Gastrocnemius medialis (tissue), 4 donors: ENCODE measurements around the gene HECTD4.

Experiments used
- POLR2A ChIP-seq, 2 donors: fragments of 450-650 bp; IDR thresholded peaks; one replicate each; pipeline ENCODE4 v1.6.1; 2017; ENCODE audit warnings: antibody characterized with exemption in 2 of 2, mild to moderate bottlenecking in 2 of 2, moderate library complexity in 2 of 2
- TF ChIP-seq, protein P1 (sequence below), 5 experiments: fragments of 450-650 bp in 3 of 5; fragments of 200-600 bp in 2 of 5; sonication (generic) in 2 of 5; IDR thresholded peaks in 4 of 5; conservative IDR thresholded peaks in 1 of 5; 1 replicate in 4 of 5; 2 replicates in 1 of 5; pipeline ENCODE4 v1.5.1; 2016 to 2019; ENCODE audit warnings: antibody characterized with exemption in 5 of 5, mild to moderate bottlenecking in 3 of 5, moderate library complexity in 3 of 5

GRCh38 chr12:112420740-112421139 lies 38.5 kb upstream of the HECTD4 start:
- no peak for TF ChIP-seq POLR2A (IDR thresholded peaks at IDR 0.05)
- TF ChIP-seq, protein P1, sequence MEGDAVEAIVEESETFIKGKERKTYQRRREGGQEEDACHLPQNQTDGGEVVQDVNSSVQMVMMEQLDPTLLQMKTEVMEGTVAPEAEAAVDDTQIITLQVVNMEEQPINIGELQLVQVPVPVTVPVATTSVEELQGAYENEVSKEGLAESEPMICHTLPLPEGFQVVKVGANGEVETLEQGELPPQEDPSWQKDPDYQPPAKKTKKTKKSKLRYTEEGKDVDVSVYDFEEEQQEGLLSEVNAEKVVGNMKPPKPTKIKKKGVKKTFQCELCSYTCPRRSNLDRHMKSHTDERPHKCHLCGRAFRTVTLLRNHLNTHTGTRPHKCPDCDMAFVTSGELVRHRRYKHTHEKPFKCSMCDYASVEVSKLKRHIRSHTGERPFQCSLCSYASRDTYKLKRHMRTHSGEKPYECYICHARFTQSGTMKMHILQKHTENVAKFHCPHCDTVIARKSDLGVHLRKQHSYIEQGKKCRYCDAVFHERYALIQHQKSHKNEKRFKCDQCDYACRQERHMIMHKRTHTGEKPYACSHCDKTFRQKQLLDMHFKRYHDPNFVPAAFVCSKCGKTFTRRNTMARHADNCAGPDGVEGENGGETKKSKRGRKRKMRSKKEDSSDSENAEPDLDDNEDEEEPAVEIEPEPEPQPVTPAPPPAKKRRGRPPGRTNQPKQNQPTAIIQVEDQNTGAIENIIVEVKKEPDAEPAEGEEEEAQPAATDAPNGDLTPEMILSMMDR (IDR thresholded peaks at IDR 0.05 in 4 of 5, conservative IDR thresholded peaks at IDR 0.05 in 1 of 5): no peak
